Progenitor cell of endocrine pancreas (in vitro differentiated cells): ENCODE measurements around the gene TMEM245. TPM values are rescaled to one million over a fixed set of nuclear protein-coding genes. Genes with fewer than 3 reads are reported as not detected.

Experiments used
- DNase-seq: peaks from one replicate; pipeline ENCODE4 v3.0.0; 2021; ENCODE audit warnings: low spot score; ENCODE audit not compliant: unreplicated experiment
- H3K27ac Mint-ChIP-seq: 2 replicates; pipeline ENCODE4 v1.8.0; 2021; ENCODE audit warnings: mild to moderate bottlenecking, moderate library complexity, mixed read lengths
- H3K27me3 Mint-ChIP-seq: 2 replicates; pipeline ENCODE4 v1.8.0; 2021; ENCODE audit warnings: mixed read lengths
- H3K36me3 Mint-ChIP-seq: 2 replicates; pipeline ENCODE4 v1.8.0; 2022; ENCODE audit warnings: mixed read lengths; ENCODE audit not compliant: insufficient read depth
- H3K4me1 Mint-ChIP-seq: 2 replicates; pipeline ENCODE4 v1.8.0; 2021; ENCODE audit warnings: low read depth, mixed read lengths
- H3K4me3 Mint-ChIP-seq: 2 replicates; pipeline ENCODE4 v1.8.0; 2021; ENCODE audit warnings: low read depth, mild to moderate bottlenecking, moderate library complexity, mixed read lengths
- H3K9me3 Mint-ChIP-seq: 2 replicates; pipeline ENCODE4 v1.8.0; 2021; ENCODE audit warnings: low read depth, mixed read lengths
- total RNA-seq: library from RNA; stranded (reverse); gene quantifications from 2 replicates; pipeline ENCODE4 v1.2.1, GENCODE V29; 2021
- TF ChIP-seq, protein P1 (sequence below): fragments of 200-600 bp; sonication (generic); IDR thresholded peaks from one replicate; pipeline ENCODE4 v1.5.0; 2021; ENCODE audit warnings: antibody characterized with exemption, mild to moderate bottlenecking; ENCODE audit not compliant: unreplicated experiment

Gene TMEM245
- total RNA-seq, 1 donor from 2014 or later = 57.2 TPM

DNA sequence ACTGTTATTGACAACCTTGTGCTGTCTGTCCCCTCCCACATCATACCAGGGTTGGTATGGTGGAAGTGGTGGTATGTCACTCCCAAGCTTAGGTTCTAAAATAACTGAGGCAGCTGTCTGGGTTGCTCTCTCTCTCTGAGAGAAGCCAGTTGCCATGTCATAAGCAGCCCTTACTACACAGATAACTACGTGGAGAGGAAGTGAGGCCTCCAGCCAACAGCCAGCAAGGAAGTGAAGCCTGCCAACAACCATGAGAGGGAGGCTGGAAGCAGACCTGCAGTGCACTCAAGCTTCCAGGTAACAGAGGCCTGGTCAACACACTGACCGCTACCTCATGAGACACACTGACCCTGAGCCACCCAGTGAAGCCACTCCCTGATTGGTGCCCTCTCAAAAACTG lies 125.1 kb downstream of the TMEM245 start:
- H3K9me3 Mint-ChIP-seq = no peaks in the 10 kb centered on the region
- TF ChIP-seq, protein P1, sequence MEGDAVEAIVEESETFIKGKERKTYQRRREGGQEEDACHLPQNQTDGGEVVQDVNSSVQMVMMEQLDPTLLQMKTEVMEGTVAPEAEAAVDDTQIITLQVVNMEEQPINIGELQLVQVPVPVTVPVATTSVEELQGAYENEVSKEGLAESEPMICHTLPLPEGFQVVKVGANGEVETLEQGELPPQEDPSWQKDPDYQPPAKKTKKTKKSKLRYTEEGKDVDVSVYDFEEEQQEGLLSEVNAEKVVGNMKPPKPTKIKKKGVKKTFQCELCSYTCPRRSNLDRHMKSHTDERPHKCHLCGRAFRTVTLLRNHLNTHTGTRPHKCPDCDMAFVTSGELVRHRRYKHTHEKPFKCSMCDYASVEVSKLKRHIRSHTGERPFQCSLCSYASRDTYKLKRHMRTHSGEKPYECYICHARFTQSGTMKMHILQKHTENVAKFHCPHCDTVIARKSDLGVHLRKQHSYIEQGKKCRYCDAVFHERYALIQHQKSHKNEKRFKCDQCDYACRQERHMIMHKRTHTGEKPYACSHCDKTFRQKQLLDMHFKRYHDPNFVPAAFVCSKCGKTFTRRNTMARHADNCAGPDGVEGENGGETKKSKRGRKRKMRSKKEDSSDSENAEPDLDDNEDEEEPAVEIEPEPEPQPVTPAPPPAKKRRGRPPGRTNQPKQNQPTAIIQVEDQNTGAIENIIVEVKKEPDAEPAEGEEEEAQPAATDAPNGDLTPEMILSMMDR = no peak
- no peak overlapping the region for H3K27ac Mint-ChIP-seq
- no peak for DNase-seq
- H3K4me3 Mint-ChIP-seq = no peak overlapping the region
- H3K36me3 Mint-ChIP-seq = peaks cover 15% of the 10 kb centered on the region
- no peaks in the 10 kb centered on the region for H3K27me3 Mint-ChIP-seq
- peaks cover 18% of the 10 kb centered on the region for H3K4me1 Mint-ChIP-seq

DNA sequence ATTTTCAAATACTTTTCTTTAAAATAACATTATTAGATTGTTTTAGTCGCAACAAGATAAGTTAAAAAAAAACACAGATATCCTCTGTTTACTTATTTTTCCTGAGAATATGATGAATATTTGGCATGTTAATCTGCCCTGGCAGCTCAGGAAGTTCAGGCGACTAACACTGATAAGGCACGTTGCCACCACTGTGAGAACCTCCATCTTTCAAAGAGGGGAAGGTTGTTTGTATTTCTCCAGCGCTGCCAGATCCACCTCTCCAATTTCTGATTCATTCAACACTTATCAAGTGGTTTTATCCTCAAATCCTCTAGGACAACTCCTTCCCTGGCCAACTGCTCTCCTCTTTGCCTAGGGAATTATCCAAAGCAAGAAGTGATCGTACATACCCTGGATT lies 128.3 kb downstream of the TMEM245 start:
- H3K4me3 Mint-ChIP-seq = no peak overlapping the region
- peaks cover 8% of the 10 kb centered on the region for H3K9me3 Mint-ChIP-seq
- peaks cover 29% of the 10 kb centered on the region for H3K36me3 Mint-ChIP-seq
- no peak for DNase-seq
- no peak overlapping the region for H3K27ac Mint-ChIP-seq
- no peaks in the 10 kb centered on the region for H3K27me3 Mint-ChIP-seq
- H3K4me1 Mint-ChIP-seq = peaks cover 8% of the 10 kb centered on the region
- TF ChIP-seq, protein P1 = no peak

DNA sequence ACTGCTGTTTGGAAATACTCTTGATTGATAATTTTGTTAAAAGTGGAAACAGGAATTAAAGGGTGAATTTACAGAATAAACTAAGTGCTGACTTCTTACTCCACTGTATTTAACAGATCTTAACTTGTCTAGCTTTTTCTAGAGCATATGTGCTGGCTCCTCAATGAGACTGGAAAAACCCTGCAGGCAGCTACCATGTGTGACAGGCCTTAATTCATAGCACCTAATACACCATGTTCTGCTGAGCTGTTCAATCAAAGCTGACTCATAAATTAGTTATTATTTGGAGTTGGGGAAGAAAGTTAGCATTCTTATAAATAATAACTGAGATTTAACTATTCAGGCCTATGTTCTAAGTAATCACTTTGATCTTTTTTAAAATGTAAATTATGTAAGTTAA lies 135.9 kb downstream of the TMEM245 start:
- H3K36me3 Mint-ChIP-seq = peaks cover 16% of the 10 kb centered on the region
- no peaks in the 10 kb centered on the region for H3K27me3 Mint-ChIP-seq
- H3K27ac Mint-ChIP-seq = no peak overlapping the region
- no peak overlapping the region for H3K4me3 Mint-ChIP-seq
- peaks cover 8% of the 10 kb centered on the region for H3K9me3 Mint-ChIP-seq
- no peaks in the 10 kb centered on the region for H3K4me1 Mint-ChIP-seq
- no peak for DNase-seq
- TF ChIP-seq, protein P1 = no peak

DNA sequence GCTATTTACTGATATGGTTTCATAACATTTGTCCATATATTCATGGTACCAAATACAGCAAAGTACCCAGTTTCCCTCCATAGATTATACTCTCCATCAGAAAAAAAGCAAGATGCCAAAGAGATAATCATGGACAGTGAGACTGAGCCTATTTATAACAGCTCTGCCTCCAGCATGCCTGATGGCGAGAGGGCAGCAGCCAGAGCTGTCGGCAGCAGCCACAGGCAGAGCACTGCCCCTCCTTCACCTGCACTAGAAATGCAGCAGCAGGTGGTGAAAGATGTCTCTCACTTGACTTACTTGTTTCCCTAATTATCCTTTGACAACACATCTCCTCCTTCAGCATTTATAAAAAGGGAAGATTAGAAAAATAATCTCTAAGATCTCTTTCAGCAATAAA lies 138.9 kb downstream of the TMEM245 start:
- Mint-ChIP-seq H3K27me3 (no peaks in the 10 kb centered on the region), H3K36me3 (peaks cover 16% of the 10 kb centered on the region), H3K9me3 (no peaks in the 10 kb centered on the region), H3K27ac (no peak overlapping the region), H3K4me3 (no peak overlapping the region), H3K4me1 (no peaks in the 10 kb centered on the region)
- TF ChIP-seq, protein P1 = no peak
- DNase-seq = no peak

DNA sequence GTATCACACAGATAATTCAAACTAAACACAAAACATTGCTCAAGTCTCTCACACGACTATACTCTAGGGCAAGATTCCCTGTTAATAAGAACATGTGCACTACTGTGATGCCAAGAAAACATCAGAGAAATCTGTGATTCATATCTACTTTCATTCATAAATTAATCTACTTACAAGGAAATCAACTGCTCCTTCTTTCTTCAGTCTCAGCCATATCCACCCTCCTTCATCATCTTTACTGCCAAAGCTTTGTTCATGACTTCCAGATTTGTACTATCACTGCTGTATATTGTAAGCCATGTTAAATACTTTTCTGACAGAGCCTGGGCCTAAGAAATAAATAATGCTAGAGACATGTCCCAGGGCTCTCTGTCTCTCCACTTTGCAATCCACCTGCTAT lies 141.5 kb downstream of the TMEM245 start:
- H3K36me3 Mint-ChIP-seq = peaks cover 25% of the 10 kb centered on the region
- DNase-seq = no peak
- H3K4me1 Mint-ChIP-seq = no peaks in the 10 kb centered on the region
- H3K4me3 Mint-ChIP-seq = no peak overlapping the region
- no peaks in the 10 kb centered on the region for H3K9me3 Mint-ChIP-seq
- no peaks in the 10 kb centered on the region for H3K27me3 Mint-ChIP-seq
- TF ChIP-seq, protein P1 = no peak
- H3K27ac Mint-ChIP-seq = no peak overlapping the region
